Measurements from ENCODE around the gene INPP5F. TPM values are rescaled to one million over a fixed set of nuclear protein-coding genes. Genes with fewer than 3 reads are reported as not detected.

The INPP5F gene
- total RNA-seq, 1 donor from 2014 or later, result 16.0 TPM

DNA sequence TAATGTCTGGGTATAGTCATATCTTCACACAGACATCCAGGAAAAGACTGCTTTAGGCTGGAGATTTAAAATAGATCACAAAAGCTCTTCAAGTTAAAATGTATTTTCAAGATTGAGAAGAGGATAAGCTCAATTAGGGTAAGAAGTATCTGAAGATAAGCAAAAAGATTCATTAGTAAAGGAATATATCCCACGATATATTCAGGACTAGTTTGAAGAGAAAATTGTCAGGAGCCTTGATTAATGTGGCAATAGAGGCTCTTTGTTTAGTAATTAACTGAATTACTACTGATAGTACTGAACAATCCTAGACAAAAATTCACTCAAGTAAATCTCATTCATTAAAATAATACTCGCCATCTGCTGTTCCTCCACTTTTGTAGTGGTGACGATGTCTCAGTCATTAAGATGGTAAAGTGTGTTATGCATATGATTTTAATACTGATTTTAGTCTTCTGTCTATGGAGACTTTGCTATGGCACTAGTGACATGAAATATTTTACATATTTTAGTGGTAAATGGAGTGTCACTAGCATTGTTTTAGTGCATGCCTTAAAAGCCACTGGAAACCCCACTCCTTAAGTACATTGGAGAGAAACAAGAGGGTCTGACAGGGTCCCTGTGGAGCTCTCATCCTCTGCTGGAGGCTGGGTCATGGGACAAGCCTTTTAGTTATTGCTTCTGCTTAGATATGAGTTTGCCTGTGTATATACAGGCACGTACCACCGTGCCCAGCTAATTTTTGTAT is 32.8 kb downstream of the INPP5F start:
- ATAC-seq, result no peak
- Histone ChIP-seq H3K4me3 (no peak overlapping the region), H3K9me3 (no peaks in the 10 kb centered on the region), H3K4me1 (no peaks in the 10 kb centered on the region), H3K27ac (no peak overlapping the region), H3K27me3 (ENCODE audit: low read depth) (no peaks in the 10 kb centered on the region), H3K36me3 (no peaks in the 10 kb centered on the region)
- TF ChIP-seq, protein P1, sequence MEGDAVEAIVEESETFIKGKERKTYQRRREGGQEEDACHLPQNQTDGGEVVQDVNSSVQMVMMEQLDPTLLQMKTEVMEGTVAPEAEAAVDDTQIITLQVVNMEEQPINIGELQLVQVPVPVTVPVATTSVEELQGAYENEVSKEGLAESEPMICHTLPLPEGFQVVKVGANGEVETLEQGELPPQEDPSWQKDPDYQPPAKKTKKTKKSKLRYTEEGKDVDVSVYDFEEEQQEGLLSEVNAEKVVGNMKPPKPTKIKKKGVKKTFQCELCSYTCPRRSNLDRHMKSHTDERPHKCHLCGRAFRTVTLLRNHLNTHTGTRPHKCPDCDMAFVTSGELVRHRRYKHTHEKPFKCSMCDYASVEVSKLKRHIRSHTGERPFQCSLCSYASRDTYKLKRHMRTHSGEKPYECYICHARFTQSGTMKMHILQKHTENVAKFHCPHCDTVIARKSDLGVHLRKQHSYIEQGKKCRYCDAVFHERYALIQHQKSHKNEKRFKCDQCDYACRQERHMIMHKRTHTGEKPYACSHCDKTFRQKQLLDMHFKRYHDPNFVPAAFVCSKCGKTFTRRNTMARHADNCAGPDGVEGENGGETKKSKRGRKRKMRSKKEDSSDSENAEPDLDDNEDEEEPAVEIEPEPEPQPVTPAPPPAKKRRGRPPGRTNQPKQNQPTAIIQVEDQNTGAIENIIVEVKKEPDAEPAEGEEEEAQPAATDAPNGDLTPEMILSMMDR (IDR thresholded peaks at IDR 0.05), result no peak
- intact Hi-C loops (cut with DNase I), result no loop called here
- no peak for DNase-seq

DNA sequence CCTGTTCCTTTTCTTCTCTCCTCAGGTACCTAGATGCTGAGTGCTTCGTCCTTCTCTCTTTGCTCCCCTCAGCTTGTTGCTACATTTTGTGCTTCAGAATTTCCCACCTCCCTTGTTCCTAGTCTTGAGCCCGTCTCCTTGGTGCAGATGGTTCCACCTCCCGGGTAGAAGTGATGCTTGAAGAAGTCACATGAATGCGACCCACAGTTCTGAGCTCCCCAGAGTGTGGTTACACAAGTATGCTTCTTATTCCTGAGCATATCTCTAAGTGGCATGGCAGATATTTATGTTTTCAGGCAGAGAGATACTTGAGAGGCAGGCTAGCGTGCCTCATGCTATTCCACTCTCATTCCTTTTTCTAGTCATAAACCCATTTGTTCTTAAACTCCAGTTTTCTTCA is 34.0 kb downstream of the INPP5F start:
- DNase-seq, result no peak
- intact Hi-C loops (cut with DNase I), result no loop called here
- no peak overlapping the region for H3K4me3 ChIP-seq
- H3K27me3 ChIP-seq (ENCODE audit: low read depth), result no peaks in the 10 kb centered on the region
- TF ChIP-seq, protein P1 (IDR thresholded peaks at IDR 0.05), result no peak
- peak; percentile 91 for ATAC-seq
- peak overlapping the region; percentile 46 for H3K27ac ChIP-seq
- no peaks in the 10 kb centered on the region for H3K36me3 ChIP-seq
- H3K4me1 ChIP-seq, result no peaks in the 10 kb centered on the region
- no peaks in the 10 kb centered on the region for H3K9me3 ChIP-seq

DNA sequence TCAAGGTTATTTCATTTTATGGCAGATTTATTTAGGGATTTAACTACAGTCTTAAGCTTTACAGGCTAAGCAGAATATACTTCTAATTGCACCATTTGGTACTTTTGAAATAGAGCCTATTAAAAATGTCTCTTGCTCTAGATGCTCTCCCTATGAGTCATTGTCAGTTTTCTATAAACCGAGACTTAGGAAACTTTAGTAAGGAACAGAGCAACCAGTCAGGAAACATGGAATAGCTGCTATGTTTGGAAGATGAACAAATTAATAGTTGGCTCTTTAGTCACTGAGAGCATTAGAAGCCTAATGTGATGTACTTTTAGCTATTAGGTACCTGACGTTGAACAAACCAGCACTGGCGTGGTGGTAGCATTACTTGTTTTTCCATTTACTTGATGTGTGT is 35.3 kb downstream of the INPP5F start:
- DNase-seq (no peak), ATAC-seq (peak in 1 of 2 donors; percentile 40)
- Histone ChIP-seq H3K27ac (no peak overlapping the region), H3K36me3 (no peaks in the 10 kb centered on the region), H3K4me1 (no peaks in the 10 kb centered on the region), H3K27me3 (ENCODE audit: low read depth) (no peaks in the 10 kb centered on the region), H3K4me3 (no peak overlapping the region), H3K9me3 (no peaks in the 10 kb centered on the region)
- TF ChIP-seq, protein P1 (IDR thresholded peaks at IDR 0.05), result no peak
- intact Hi-C loops (cut with DNase I), result no loop called here

DNA sequence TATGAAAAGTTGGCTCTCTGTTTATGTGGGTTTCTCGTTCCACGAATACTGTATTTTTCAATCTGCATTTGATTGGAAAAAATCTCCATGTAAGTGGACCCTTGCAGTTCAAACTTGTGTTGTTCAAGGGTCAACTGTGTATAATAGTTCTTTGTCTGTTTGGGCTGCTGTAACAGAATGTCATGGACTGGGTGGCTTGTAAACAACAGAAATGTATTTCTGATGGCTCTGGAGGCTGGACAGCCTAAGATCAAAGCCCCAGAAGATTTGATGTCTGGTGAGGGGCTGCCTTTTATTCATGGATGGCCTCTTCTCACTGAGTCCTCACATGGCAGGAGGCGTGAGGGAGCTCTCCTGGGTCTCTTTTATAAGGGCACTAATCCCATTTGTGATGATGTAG is 36.2 kb downstream of the INPP5F start:
- no peak for ATAC-seq
- no peaks in the 10 kb centered on the region for H3K36me3 ChIP-seq
- intact Hi-C loops (cut with DNase I), result no loop called here
- H3K4me1 ChIP-seq, result no peaks in the 10 kb centered on the region
- H3K4me3 ChIP-seq, result no peak overlapping the region
- no peaks in the 10 kb centered on the region for H3K27me3 ChIP-seq (ENCODE audit: low read depth)
- H3K9me3 ChIP-seq, result no peaks in the 10 kb centered on the region
- DNase-seq, result no peak
- TF ChIP-seq, protein P1 (IDR thresholded peaks at IDR 0.05), result no peak
- no peak overlapping the region for H3K27ac ChIP-seq

DNA sequence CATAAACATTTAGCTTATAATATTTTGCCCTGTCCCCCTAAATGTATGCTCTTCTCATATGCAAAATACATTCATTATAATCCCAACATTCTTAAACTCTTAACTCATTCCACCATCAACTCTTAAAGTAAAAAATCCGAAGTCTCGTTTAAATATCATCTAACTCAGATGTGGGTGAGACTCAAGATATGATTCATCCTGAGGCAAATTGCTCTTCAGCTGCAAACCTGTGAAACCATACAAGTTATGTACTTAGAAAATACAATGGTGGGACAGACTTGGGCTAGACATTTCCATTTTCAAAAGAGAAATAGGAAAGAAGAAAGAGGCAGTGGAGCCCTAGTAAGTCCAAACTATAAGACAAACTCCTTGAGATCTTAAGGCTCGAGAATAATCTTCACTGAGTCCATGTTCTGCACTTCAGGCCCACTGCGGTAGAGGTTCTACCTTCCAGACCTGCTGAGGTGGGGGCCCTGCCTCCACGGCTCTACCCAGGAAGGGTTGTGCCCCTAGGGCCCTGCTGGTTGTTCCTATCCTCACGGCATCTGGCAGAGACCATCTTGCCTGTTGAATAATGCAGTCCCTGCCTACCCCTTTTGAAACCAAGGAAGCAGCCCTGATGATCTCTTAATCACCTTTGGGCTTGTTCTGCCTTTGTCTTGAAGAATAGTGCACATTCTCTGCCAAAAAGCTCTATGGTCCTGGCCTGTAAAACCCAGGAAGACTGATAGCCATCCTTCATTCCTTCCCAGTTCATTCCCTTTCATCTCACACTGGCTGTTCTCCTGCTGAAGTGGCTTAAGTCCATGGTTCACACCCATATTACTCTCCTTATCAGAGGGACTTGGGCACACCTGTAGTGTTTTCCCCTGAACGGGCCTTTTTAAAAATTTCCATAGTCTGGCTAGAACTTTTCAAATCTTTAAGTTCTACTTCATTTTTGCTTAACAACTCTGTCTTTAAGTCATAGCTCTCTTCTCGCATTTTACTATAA is 37.3 kb downstream of the INPP5F start:
- Histone ChIP-seq H3K27me3 (ENCODE audit: low read depth) (no peaks in the 10 kb centered on the region), H3K36me3 (no peaks in the 10 kb centered on the region), H3K9me3 (no peaks in the 10 kb centered on the region), H3K4me3 (no peak overlapping the region), H3K4me1 (peaks cover 4% of the 10 kb centered on the region), H3K27ac (no peak overlapping the region)
- DNase-seq (no peak), ATAC-seq (no peak)
- intact Hi-C loops (cut with DNase I), result no loop called here
- TF ChIP-seq, protein P1 (IDR thresholded peaks at IDR 0.05), result no peak
